ENCODE data around the gene BLID. TPM values are rescaled to one million over a fixed set of nuclear protein-coding genes. Genes with fewer than 3 reads are reported as not detected.
A peak's percentile ranks its signal among the peaks of the same experiment; 100 is the strongest.

Gene BLID
- polyA plus RNA-seq, 1 donor from 2014 or later, result not detected

DNA sequence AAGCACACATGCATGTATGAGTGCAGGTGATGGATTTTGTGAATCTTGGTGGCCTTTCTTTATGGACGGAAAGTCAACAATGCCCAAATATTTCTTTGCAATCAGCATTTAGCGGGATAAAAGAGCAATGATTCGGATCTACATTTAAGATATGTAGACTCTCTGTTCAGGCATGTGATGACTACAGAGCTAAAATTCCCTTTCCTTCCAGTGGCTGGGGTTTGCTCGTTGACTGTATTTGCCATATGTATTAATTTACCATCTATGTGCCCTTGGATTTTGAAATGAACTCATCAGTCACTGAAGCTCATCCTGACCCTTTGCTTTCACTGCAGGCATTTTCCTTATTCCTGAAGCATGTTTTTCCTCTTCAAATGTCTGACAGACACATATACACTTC is 13.6 kb downstream of the BLID start:
- H4K20me1 ChIP-seq (ENCODE audit: insufficient read depth), result no peaks in the 10 kb centered on the region
- TF ChIP-seq, protein P1, sequence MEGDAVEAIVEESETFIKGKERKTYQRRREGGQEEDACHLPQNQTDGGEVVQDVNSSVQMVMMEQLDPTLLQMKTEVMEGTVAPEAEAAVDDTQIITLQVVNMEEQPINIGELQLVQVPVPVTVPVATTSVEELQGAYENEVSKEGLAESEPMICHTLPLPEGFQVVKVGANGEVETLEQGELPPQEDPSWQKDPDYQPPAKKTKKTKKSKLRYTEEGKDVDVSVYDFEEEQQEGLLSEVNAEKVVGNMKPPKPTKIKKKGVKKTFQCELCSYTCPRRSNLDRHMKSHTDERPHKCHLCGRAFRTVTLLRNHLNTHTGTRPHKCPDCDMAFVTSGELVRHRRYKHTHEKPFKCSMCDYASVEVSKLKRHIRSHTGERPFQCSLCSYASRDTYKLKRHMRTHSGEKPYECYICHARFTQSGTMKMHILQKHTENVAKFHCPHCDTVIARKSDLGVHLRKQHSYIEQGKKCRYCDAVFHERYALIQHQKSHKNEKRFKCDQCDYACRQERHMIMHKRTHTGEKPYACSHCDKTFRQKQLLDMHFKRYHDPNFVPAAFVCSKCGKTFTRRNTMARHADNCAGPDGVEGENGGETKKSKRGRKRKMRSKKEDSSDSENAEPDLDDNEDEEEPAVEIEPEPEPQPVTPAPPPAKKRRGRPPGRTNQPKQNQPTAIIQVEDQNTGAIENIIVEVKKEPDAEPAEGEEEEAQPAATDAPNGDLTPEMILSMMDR (IDR thresholded peaks at IDR 0.05; ENCODE audit: poor library complexity, severe bottlenecking), result no peak
- TF ChIP-seq, protein P2, sequence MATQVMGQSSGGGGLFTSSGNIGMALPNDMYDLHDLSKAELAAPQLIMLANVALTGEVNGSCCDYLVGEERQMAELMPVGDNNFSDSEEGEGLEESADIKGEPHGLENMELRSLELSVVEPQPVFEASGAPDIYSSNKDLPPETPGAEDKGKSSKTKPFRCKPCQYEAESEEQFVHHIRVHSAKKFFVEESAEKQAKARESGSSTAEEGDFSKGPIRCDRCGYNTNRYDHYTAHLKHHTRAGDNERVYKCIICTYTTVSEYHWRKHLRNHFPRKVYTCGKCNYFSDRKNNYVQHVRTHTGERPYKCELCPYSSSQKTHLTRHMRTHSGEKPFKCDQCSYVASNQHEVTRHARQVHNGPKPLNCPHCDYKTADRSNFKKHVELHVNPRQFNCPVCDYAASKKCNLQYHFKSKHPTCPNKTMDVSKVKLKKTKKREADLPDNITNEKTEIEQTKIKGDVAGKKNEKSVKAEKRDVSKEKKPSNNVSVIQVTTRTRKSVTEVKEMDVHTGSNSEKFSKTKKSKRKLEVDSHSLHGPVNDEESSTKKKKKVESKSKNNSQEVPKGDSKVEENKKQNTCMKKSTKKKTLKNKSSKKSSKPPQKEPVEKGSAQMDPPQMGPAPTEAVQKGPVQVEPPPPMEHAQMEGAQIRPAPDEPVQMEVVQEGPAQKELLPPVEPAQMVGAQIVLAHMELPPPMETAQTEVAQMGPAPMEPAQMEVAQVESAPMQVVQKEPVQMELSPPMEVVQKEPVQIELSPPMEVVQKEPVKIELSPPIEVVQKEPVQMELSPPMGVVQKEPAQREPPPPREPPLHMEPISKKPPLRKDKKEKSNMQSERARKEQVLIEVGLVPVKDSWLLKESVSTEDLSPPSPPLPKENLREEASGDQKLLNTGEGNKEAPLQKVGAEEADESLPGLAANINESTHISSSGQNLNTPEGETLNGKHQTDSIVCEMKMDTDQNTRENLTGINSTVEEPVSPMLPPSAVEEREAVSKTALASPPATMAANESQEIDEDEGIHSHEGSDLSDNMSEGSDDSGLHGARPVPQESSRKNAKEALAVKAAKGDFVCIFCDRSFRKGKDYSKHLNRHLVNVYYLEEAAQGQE (IDR thresholded peaks at IDR 0.05; ENCODE audit: borderline replicate concordance), result no peak
- TF ChIP-seq MXI1 (conservative IDR thresholded peaks at IDR 0.05; ENCODE audit: poor library complexity, severe bottlenecking) (no peak), EP300 (conservative IDR thresholded peaks at IDR 0.05; ENCODE audit: poor library complexity, severe bottlenecking) (no peak), POLR2AphosphoS5 (IDR thresholded peaks at IDR 0.05) (no peak), RAD21 (conservative IDR thresholded peaks at IDR 0.05) (no peak), SMC3 (conservative IDR thresholded peaks at IDR 0.05; ENCODE audit: poor library complexity) (no peak), TAF1 (IDR thresholded peaks at IDR 0.05; ENCODE audit: low read depth) (no peak), EZH2 (IDR thresholded peaks at IDR 0.05; ENCODE audit: borderline replicate concordance, insufficient read depth, low read length, poor library complexity, severe bottlenecking) (no peak)
- H3K9ac ChIP-seq (ENCODE audit: low read length), result peak overlapping the region; percentile 93
- H3F3A ChIP-seq (ENCODE audit: insufficient read depth, low read length, poor library complexity, severe bottlenecking), result no peaks in the 10 kb centered on the region
- H3K79me2 ChIP-seq (replicated peaks; ENCODE audit: insufficient read depth, low read length), result peaks cover 41% of the 10 kb centered on the region
- H3K4me3 ChIP-seq (ENCODE audit: low read length), result peak overlapping the region; percentile 71
- peak overlapping the region; percentile 99 for H3K27ac ChIP-seq (ENCODE audit: low read length)
- no peaks in the 10 kb centered on the region for H3K9me2 ChIP-seq (ENCODE audit: insufficient read depth, low read length)
- no peaks in the 10 kb centered on the region for H3K36me3 ChIP-seq (ENCODE audit: insufficient read depth, low read length)
- peak overlapping the region; percentile 70 for H3K4me2 ChIP-seq (ENCODE audit: low read length)
- peak overlapping the region; percentile 56 for H2AFZ ChIP-seq (ENCODE audit: low read depth, low read length)
- no peaks in the 10 kb centered on the region for H3K27me3 ChIP-seq (ENCODE audit: insufficient read depth, low read depth, low read length)
- H3K9me3 ChIP-seq (ENCODE audit: low read length), result no peaks in the 10 kb centered on the region

DNA sequence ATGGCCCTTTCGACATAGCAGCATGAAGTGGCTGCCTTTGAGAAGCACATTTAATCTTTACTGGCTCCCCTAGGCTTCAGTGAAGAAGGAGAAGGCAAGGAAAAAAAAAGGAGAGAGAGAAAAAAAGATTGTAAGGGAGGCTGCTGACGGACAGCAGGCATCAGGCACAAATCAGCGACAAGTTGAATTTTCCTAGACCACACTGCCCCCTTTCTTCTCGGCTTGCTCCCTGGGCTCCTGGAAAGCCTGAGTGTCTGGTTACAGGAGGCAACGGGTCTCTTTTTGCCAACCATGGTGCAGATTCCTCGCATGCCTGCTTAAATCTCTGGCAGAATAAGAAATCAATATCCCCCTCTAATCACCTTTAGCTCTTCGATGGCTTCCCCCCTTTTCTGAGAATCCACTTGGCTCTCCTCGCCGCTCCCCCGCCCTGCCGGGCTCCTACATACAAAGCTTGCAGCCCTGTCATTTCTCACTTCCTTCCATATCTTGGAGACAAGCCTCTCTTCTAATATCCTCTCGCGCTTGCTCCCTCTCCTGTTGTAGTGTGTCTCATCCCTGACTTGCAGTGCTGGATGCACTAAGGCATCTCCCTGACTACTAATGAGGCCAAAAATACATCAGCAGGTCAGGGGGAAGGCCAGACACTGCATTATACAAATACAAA is 14.3 kb downstream of the BLID start:
- Histone ChIP-seq H3K4me2 (ENCODE audit: low read length) (peak overlapping the region; percentile 70), H3K9me3 (ENCODE audit: low read length) (no peaks in the 10 kb centered on the region), H3K9ac (ENCODE audit: low read length) (peak overlapping the region; percentile 93), H3K9me2 (ENCODE audit: insufficient read depth, low read length) (no peaks in the 10 kb centered on the region), H3F3A (ENCODE audit: insufficient read depth, low read length, poor library complexity, severe bottlenecking) (no peaks in the 10 kb centered on the region), H3K27me3 (ENCODE audit: insufficient read depth, low read depth, low read length) (no peaks in the 10 kb centered on the region), H3K79me2 (replicated peaks; ENCODE audit: insufficient read depth, low read length) (peaks cover 47% of the 10 kb centered on the region), H2AFZ (ENCODE audit: low read depth, low read length) (peak overlapping the region; percentile 56), H3K27ac (ENCODE audit: low read length) (peak overlapping the region; percentile 99), H4K20me1 (ENCODE audit: insufficient read depth) (no peaks in the 10 kb centered on the region), H3K4me3 (ENCODE audit: low read length) (peak overlapping the region; percentile 71), H3K36me3 (ENCODE audit: insufficient read depth, low read length) (no peaks in the 10 kb centered on the region)
- no peak for TF ChIP-seq EZH2 (IDR thresholded peaks at IDR 0.05; ENCODE audit: borderline replicate concordance, insufficient read depth, low read length, poor library complexity, severe bottlenecking)
- TF ChIP-seq TAF1 (IDR thresholded peaks at IDR 0.05; ENCODE audit: low read depth), result peak; percentile 68
- peak; percentile 92 for TF ChIP-seq RAD21 (conservative IDR thresholded peaks at IDR 0.05)
- TF ChIP-seq MXI1 (conservative IDR thresholded peaks at IDR 0.05; ENCODE audit: poor library complexity, severe bottlenecking), result peak; percentile 47
- peak; percentile 90 for TF ChIP-seq SMC3 (conservative IDR thresholded peaks at IDR 0.05; ENCODE audit: poor library complexity)
- TF ChIP-seq, protein P1 (IDR thresholded peaks at IDR 0.05; ENCODE audit: poor library complexity, severe bottlenecking), result peak; percentile 93
- TF ChIP-seq, protein P2 (IDR thresholded peaks at IDR 0.05; ENCODE audit: borderline replicate concordance), result peak; percentile 64
- peak; percentile 75 for TF ChIP-seq POLR2AphosphoS5 (IDR thresholded peaks at IDR 0.05)
- peak; percentile 75 for TF ChIP-seq EP300 (conservative IDR thresholded peaks at IDR 0.05; ENCODE audit: poor library complexity, severe bottlenecking)

Data from neural cell (in vitro differentiated cells).